Neutrophil (primary cell): ENCODE data around the gene TBCA.

ENCODE experiments used
- H3K27ac ChIP-seq: fragments of 200-600 bp; sonication (generic); 2 replicates; pipeline ENCODE4 v1.5.1; 2016; ENCODE audit warnings: mild to moderate bottlenecking, moderate library complexity
- H3K27me3 ChIP-seq: fragments of 200-600 bp; sonication (generic); 2 replicates; pipeline ENCODE4 v1.6.0; 2016; ENCODE audit warnings: mild to moderate bottlenecking
- H3K36me3 ChIP-seq: fragments of 200-600 bp; sonication (generic); 2 replicates; pipeline ENCODE4 v1.5.1; 2017
- H3K4me1 ChIP-seq, 2 experiments: fragments of 200-600 bp in 1 of 2; sonication (generic) in 1 of 2; 1 replicate in 1 of 2; 2 replicates in 1 of 2; pipeline versions ENCODE4 v1.5.1 to v1.6.1; 2013 to 2016; ENCODE audit warnings: low read depth in 1 of 2, low read length in 1 of 2, mild to moderate bottlenecking in 1 of 2, moderate library complexity in 1 of 2; ENCODE audit not compliant: control insufficient read depth in 1 of 2, insufficient read depth in 1 of 2
- H3K4me3 ChIP-seq, 2 experiments: fragments of 200-600 bp in 1 of 2; sonication (generic) in 1 of 2; 1 replicate in 1 of 2; 2 replicates in 1 of 2; pipeline ENCODE4 v1.5.1; 2013 to 2016; ENCODE audit warnings: low read depth in 1 of 2, low read length in 1 of 2, mild to moderate bottlenecking in 1 of 2, moderate library complexity in 1 of 2
- H3K9me3 ChIP-seq: fragments of 200-600 bp; sonication (generic); 2 replicates; pipeline ENCODE4 v1.5.1; 2016
- TF ChIP-seq, protein P1 (sequence below): fragments of 200-600 bp; sonication (generic); IDR thresholded peaks from 2 replicates; pipeline ENCODE4 v1.5.1; 2016; ENCODE audit warnings: antibody characterized with exemption

TBCA gene

DNA sequence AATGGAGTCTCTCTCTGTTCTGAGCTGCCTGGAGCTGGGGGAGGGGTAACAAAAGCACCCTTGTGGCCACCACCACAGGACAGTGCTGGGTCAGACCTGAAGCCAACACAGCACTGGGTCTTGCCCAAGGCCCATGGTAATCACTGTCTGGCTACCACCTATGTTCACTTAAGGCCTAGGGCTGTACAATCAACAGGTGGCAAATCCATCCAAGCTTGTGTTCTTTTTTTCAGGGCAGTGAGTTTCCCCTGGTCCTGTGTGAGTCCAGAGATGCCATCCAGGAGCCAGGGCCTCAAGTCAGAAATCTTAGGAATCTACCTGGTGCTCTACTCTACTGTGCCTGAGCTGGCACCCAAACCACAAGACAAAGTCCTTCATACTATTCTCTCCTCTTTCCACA is 117.5 kb downstream of the TBCA start:
- Histone ChIP-seq H3K9me3 (no peaks in the 10 kb centered on the region), H3K27me3 (peaks cover 69% of the 10 kb centered on the region), H3K4me3 (no peak overlapping the region), H3K27ac (no peak overlapping the region), H3K4me1 (no peaks in the 10 kb centered on the region), H3K36me3 (no peaks in the 10 kb centered on the region)
- TF ChIP-seq, protein P1, sequence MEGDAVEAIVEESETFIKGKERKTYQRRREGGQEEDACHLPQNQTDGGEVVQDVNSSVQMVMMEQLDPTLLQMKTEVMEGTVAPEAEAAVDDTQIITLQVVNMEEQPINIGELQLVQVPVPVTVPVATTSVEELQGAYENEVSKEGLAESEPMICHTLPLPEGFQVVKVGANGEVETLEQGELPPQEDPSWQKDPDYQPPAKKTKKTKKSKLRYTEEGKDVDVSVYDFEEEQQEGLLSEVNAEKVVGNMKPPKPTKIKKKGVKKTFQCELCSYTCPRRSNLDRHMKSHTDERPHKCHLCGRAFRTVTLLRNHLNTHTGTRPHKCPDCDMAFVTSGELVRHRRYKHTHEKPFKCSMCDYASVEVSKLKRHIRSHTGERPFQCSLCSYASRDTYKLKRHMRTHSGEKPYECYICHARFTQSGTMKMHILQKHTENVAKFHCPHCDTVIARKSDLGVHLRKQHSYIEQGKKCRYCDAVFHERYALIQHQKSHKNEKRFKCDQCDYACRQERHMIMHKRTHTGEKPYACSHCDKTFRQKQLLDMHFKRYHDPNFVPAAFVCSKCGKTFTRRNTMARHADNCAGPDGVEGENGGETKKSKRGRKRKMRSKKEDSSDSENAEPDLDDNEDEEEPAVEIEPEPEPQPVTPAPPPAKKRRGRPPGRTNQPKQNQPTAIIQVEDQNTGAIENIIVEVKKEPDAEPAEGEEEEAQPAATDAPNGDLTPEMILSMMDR = no peak

DNA sequence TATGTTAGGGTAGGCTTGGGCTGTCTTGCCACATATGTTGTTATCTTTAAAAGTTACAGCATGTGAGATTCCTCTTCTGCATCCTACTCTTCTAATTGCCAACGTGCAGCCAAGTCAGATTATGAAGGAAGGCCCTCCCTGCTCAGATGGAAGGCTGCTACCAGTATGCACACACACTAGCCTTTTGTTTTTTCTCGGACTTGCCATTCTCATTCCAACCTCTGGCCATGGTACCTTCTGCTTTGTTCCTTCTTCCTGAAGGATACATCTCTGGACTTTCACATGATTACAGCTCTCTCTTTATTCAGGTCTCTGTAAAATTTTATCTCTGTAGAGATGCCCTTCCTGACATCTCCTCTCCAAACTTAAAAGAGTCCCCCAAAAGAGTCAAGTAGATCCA is 124.8 kb downstream of the TBCA start:
- Histone ChIP-seq H3K27ac (no peak overlapping the region), H3K36me3 (no peaks in the 10 kb centered on the region), H3K9me3 (no peaks in the 10 kb centered on the region), H3K4me1 (no peaks in the 10 kb centered on the region), H3K4me3 (no peak overlapping the region), H3K27me3 (peaks cover 96% of the 10 kb centered on the region)
- TF ChIP-seq, protein P1 = no peak

DNA sequence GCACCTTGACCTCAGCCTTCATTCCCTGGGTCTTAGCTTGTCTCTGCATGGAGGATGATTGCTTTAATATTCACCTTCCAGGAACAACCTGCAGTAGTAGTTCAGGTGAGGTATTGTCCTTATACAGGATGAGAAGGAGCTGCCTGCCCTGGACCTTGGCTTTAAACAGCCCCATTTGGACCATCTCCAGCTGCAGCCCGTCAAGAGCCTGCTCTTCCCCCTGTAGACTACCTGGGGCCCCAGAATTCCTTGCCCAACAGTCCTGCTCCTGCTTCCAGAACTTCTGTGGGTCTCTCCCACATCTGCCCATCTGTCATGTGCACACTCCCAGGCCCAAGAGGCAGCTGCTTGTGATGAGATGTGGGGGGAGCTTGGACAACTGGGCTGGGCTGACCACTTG is 125.5 kb downstream of the TBCA start:
- peaks cover 99% of the 10 kb centered on the region for H3K27me3 ChIP-seq
- H3K27ac ChIP-seq = no peak overlapping the region
- TF ChIP-seq, protein P1 = no peak
- no peak overlapping the region for H3K4me3 ChIP-seq
- peaks cover 0 to under 1% of the 10 kb centered on the region in 2 experiments for H3K4me1 ChIP-seq
- H3K36me3 ChIP-seq = no peaks in the 10 kb centered on the region
- no peaks in the 10 kb centered on the region for H3K9me3 ChIP-seq

DNA sequence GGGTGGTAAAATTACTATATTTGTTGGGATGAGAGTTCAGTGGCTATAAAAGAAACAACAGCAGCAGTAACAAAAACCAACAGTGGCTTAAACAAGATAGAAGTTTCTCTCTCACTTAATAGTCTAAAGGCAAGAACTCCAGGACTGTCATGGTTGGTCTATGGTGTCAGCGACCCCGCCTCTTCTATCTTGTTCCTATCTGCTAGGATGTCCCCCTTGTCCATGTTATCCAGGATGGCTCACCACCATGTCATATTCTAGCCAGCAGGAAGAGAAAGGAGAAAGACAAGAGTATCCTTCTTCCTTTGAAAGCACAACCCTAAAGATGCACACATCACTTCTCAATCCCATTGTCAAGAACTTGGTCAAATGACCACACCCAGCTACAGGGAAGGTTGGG is 126.4 kb downstream of the TBCA start:
- Histone ChIP-seq H3K4me3 (no peak overlapping the region), H3K27ac (no peak overlapping the region), H3K27me3 (peaks cover 100% of the 10 kb centered on the region), H3K36me3 (no peaks in the 10 kb centered on the region), H3K4me1 (peaks cover 2 to 10% of the 10 kb centered on the region in 2 experiments), H3K9me3 (no peaks in the 10 kb centered on the region)
- TF ChIP-seq, protein P1 = no peak

DNA sequence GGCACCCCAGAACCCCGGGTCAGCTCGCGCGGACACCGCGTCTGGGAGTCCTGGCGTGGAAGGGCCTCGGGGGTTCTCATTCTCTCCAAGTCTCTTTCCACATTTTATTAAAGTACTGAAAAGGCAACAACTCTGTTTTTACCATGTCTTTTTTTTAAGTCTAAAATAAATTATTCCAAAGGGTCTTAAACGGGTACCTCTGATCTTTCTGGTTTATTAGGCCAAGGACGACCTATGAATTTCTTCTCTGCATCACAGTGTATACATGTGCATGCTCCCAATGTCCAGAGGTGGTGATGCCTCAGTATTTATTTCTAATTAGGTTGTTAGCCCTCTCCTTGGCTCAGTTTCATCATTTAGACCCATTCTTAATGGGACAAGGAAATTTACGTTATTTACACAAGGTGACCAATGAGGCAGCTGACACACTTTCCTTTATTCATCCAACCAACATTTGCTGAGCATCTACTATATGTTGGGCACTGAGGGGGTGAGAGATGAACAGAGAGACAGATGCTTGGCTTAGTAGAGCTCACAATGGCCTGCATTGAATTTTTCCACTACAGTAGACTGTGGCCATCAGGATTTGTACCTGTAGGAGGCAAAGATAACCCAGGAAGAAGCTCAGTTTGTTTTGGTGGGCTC is 130.0 kb downstream of the TBCA start:
- H3K27me3 ChIP-seq = peaks cover 100% of the 10 kb centered on the region
- H3K27ac ChIP-seq = no peak overlapping the region
- TF ChIP-seq, protein P1 = no peak
- peaks cover 17 to 22% of the 10 kb centered on the region in 2 experiments for H3K4me1 ChIP-seq
- H3K9me3 ChIP-seq = no peaks in the 10 kb centered on the region
- H3K4me3 ChIP-seq = no peak overlapping the region
- no peaks in the 10 kb centered on the region for H3K36me3 ChIP-seq
